ENCODE results near the gene KLHL24. TPM values are rescaled to one million over a fixed set of nuclear protein-coding genes. Genes with fewer than 3 reads are reported as not detected.
"Not testable (repeated sequence)": the region's sequence is repeated elsewhere in the genome, so short reads cannot be mapped to it uniquely, and the experiment has no call there.

Gene KLHL24
- total and polyA plus RNA-seq, 2 of the 13 experiments (the other 11 are each of a cell fraction or from before 2014, with no cell fraction given) = 6.9 to 15.7 TPM

DNA sequence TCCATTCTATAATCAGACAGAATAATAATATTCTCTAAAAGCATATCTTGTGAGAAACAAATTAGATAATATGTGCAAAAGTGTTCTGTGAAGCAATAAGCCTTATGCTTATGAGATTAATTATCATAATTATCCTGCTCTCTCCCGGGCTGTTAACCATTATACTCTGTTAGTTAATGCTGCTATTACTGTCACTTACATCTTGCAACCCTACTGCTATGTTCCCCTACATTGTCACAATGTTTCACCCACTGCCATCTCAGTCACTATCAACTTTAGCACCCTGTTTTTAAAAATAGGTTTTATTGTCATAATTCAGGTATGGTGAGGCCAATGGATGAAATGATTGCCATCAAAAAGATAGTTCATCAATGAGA, 15.2 kb upstream of the KLHL24 start (continued):
- TF ChIP-seq, protein P1, sequence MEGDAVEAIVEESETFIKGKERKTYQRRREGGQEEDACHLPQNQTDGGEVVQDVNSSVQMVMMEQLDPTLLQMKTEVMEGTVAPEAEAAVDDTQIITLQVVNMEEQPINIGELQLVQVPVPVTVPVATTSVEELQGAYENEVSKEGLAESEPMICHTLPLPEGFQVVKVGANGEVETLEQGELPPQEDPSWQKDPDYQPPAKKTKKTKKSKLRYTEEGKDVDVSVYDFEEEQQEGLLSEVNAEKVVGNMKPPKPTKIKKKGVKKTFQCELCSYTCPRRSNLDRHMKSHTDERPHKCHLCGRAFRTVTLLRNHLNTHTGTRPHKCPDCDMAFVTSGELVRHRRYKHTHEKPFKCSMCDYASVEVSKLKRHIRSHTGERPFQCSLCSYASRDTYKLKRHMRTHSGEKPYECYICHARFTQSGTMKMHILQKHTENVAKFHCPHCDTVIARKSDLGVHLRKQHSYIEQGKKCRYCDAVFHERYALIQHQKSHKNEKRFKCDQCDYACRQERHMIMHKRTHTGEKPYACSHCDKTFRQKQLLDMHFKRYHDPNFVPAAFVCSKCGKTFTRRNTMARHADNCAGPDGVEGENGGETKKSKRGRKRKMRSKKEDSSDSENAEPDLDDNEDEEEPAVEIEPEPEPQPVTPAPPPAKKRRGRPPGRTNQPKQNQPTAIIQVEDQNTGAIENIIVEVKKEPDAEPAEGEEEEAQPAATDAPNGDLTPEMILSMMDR (CRISPR knock-in tag; IDR thresholded peaks at IDR 0.05) = no peak
- TF ChIP-seq CREM (IDR thresholded peaks at IDR 0.05) = no peak
- TF ChIP-seq CREM (CRISPR knock-in tag; IDR thresholded peaks at IDR 0.05) = no peak
- TF ChIP-seq ZNF776 (CRISPR knock-in tag; IDR thresholded peaks at IDR 0.05) = no peak

GRCh38 chr3:183622473-183622872, 12.9 kb upstream of the KLHL24 start:
- H3K36me3 ChIP-seq (replicated peaks in 1 of 2; ENCODE audit: control insufficient read depth in 1 of 2, insufficient read depth in 2 of 2, low read length in 2 of 2); H3K9ac ChIP-seq (ENCODE audit: insufficient read depth, low read depth, low read length); H3K4me1 ChIP-seq (ENCODE audit: insufficient read depth, low read length); H3K79me2 ChIP-seq (ENCODE audit: insufficient read depth, low read length); ATAC-seq; H3K4me2 ChIP-seq (ENCODE audit: low read depth, low read length); BruUV-seq (replicated peaks); H3K9me3 ChIP-seq (ENCODE audit: low read length); CTCF ChIA-PET (ENCODE audit: low intra/inter-chr PET ratio, low total read pairs); H2AFZ ChIP-seq (ENCODE audit: low read length); DNase-seq (ENCODE audit: low spot score); in situ Hi-C loops (cut with HindIII; ENCODE audit: extremely low pct_ligation_motif_present, low pct_unique_long_range_greater_than_20kb); POLR2A ChIA-PET; FAIRE-seq; H3K27me3 ChIP-seq (ENCODE audit: control insufficient read depth in 1 of 2, insufficient read depth in 2 of 2, low read length in 2 of 2); H3K27ac ChIP-seq (ENCODE audit: extremely low read length, insufficient read depth, low read length); H3K4me3 ChIP-seq (replicated peaks in 1 of 3; ENCODE audit: insufficient read depth in 1 of 3, low read depth in 2 of 3, low read length in 3 of 3); H4K20me1 ChIP-seq (ENCODE audit: insufficient read depth, low read length): not testable (repeated sequence)
- intact Hi-C loops (cut with micrococcal nuclease; ENCODE audit: unreplicated experiment) = loop anchor here (10.0 kb wide), 1 partner anchor 128 kb away; no protein-coding TSS in a partner anchor
- 41% methylated on average over 2 of the region's 2 CpGs for WGBS (ENCODE audit: low lambda C conversion rate)
- TF ChIP-seq, protein P2, sequence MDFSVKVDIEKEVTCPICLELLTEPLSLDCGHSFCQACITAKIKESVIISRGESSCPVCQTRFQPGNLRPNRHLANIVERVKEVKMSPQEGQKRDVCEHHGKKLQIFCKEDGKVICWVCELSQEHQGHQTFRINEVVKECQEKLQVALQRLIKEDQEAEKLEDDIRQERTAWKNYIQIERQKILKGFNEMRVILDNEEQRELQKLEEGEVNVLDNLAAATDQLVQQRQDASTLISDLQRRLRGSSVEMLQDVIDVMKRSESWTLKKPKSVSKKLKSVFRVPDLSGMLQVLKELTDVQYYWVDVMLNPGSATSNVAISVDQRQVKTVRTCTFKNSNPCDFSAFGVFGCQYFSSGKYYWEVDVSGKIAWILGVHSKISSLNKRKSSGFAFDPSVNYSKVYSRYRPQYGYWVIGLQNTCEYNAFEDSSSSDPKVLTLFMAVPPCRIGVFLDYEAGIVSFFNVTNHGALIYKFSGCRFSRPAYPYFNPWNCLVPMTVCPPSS (IDR thresholded peaks at IDR 0.05) = 0 out of 2 replicates have a peak, but pooled peaks have one; percentile 45

All from HepG2 (cell line).